Endothelial cell of umbilical vein (primary cell): ENCODE data around the gene NGEF. TPM values are rescaled to one million over a fixed set of nuclear protein-coding genes. Genes with fewer than 3 reads are reported as not detected.

Experiments used
- BruUV-seq: library from RNA; stranded (reverse); fragments of 400-500 nt; replicated peaks from 2 replicates; lab custom pipeline; 2021; lab: Mats Ljungman, UMichigan
- CTCF ChIA-PET: fragments of 300-600, 350-600 bp; sonication (Branson Sonifier 250); formaldehyde crosslinking; loops from one replicate; lab custom pipeline; 2021; ENCODE audit warnings: antibody characterized with exemption, inconsistent platforms; lab: Charles Lee
- POLR2A ChIA-PET: fragments of 300-600, 350-600 bp; sonication (Branson Sonifier 250); formaldehyde crosslinking; loops from one replicate; lab custom pipeline; 2021; ENCODE audit warnings: antibody characterized with exemption, inconsistent platforms; lab: Charles Lee
- DNase-seq: peaks from one replicate; pipeline ENCODE4 v3.0.0-alpha.2; 2011; ENCODE audit warnings: low read depth, low spot score
- FAIRE-seq: peaks from 2 replicates; lab custom pipeline; 2011; peaks lifted over from hg19 to GRCh38; lab: Jason Lieb, UNC
- H2AFZ ChIP-seq: 2 replicates; pipeline ENCODE4 v1.6.0; 2012; ENCODE audit warnings: low read depth, low read length, control low read depth, inconsistent platforms
- H3K27ac ChIP-seq: 2 replicates; pipeline ENCODE4 v1.5.1; 2011; ENCODE audit warnings: low read depth, mild to moderate bottlenecking, control low read depth, low read length, moderate library complexity; ENCODE audit not compliant: insufficient read depth
- H3K27me3 ChIP-seq, 2 experiments: 2 replicates each; pipeline versions ENCODE4 v1.6.0 to v1.6.1; 2011; ENCODE audit warnings: low read length in 2 of 2, mixed read lengths in 1 of 2; ENCODE audit not compliant: control insufficient read depth in 2 of 2, insufficient read depth in 2 of 2
- H3K36me3 ChIP-seq, 2 experiments: 2 replicates in 1 of 2; 3 replicates in 1 of 2; pipeline ENCODE4 v1.5.1; 2011; ENCODE audit warnings: low read length in 2 of 2, mild to moderate bottlenecking in 1 of 2, moderate library complexity in 1 of 2; ENCODE audit not compliant: control insufficient read depth in 2 of 2, insufficient read depth in 2 of 2; ENCODE audit errors: extremely low read depth in 1 of 2
- H3K4me1 ChIP-seq: 3 replicates; pipeline ENCODE4 v1.5.1; 2011; ENCODE audit warnings: mild to moderate bottlenecking, low read length; ENCODE audit not compliant: control insufficient read depth, insufficient read depth; ENCODE audit errors: extremely low read depth
- H3K4me2 ChIP-seq: 2 replicates; pipeline ENCODE4 v1.6.1; 2011; ENCODE audit warnings: low read length, control low read depth, mixed read lengths; ENCODE audit not compliant: insufficient read depth
- H3K4me3 ChIP-seq, 3 experiments: fragments of 200-600 bp in 1 of 3; sonication (generic), shearing (Covaris generic) in 1 of 3; replicated peaks in 1 of 3; 2 replicates each; pipeline ENCODE4 v1.5.1; 2011 to 2016; ENCODE audit warnings: control low read depth in 3 of 3, low read length in 3 of 3, mild to moderate bottlenecking in 2 of 3, inconsistent platforms in 1 of 3, low read depth in 1 of 3, moderate library complexity in 1 of 3; ENCODE audit not compliant: insufficient read depth in 1 of 3
- H3K79me2 ChIP-seq: 2 replicates; pipeline ENCODE4 v1.6.0; 2012; ENCODE audit warnings: low read length, inconsistent platforms; ENCODE audit not compliant: control insufficient read depth, insufficient read depth
- H3K9ac ChIP-seq: replicated peaks from 2 replicates; pipeline ENCODE3; 2011; ENCODE audit warnings: low read length, control low read depth; ENCODE audit not compliant: insufficient read depth; ENCODE audit errors: extremely low read depth
- H3K9me1 ChIP-seq: replicated peaks from 3 replicates; pipeline ENCODE4 v1.6.0; 2011; ENCODE audit warnings: mild to moderate bottlenecking, low read length; ENCODE audit not compliant: control insufficient read depth, insufficient read depth; ENCODE audit errors: extremely low read depth
- H3K9me3 ChIP-seq: replicated peaks from 2 replicates; pipeline ENCODE4 v1.5.1; 2012; ENCODE audit warnings: low read length, inconsistent platforms; ENCODE audit not compliant: control insufficient read depth, insufficient read depth
- H4K20me1 ChIP-seq: replicated peaks from 2 replicates; pipeline ENCODE3; 2011; ENCODE audit warnings: mild to moderate bottlenecking, low read length; ENCODE audit not compliant: control insufficient read depth, insufficient read depth; ENCODE audit errors: extremely low read depth
- EZH2 ChIP-seq: IDR thresholded peaks from 2 replicates; pipeline ENCODE4 v1.6.1; 2012; ENCODE audit warnings: borderline replicate concordance, low read depth, mild to moderate bottlenecking, moderate library complexity, low read length, inconsistent platforms; ENCODE audit not compliant: severe bottlenecking
- FOS ChIP-seq: IDR thresholded peaks from 2 replicates; pipeline ENCODE4 v1.6.1; 2011; ENCODE audit warnings: mild to moderate bottlenecking, low read length, moderate library complexity, borderline replicate concordance; ENCODE audit not compliant: insufficient read depth
- GATA2 ChIP-seq: IDR thresholded peaks from 2 replicates; pipeline ENCODE4 v1.7.0; 2011; ENCODE audit warnings: low read depth, mild to moderate bottlenecking, moderate library complexity, mixed read lengths, low read length; ENCODE audit not compliant: insufficient read length, insufficient read depth
- JUN ChIP-seq: IDR thresholded peaks from 2 replicates; pipeline ENCODE4 v1.6.1; 2011; ENCODE audit warnings: borderline replicate concordance, low read depth; ENCODE audit not compliant: insufficient read length, insufficient read depth
- MAX ChIP-seq: IDR thresholded peaks from 2 replicates; pipeline ENCODE4 v1.6.1; 2011; ENCODE audit not compliant: insufficient read depth, insufficient read length
- MYC ChIP-seq: IDR thresholded peaks from one replicate; pipeline ENCODE4 v1.6.1; 2011; ENCODE audit warnings: mild to moderate bottlenecking, low read depth, low read length
- POLR2A ChIP-seq: IDR thresholded peaks from 2 replicates; pipeline ENCODE4 v1.6.1; 2012; ENCODE audit warnings: low read depth, mild to moderate bottlenecking, control low read depth, low read length
- POLR2AphosphoS5 ChIP-seq: IDR thresholded peaks from 2 replicates; pipeline ENCODE4 v1.6.1; 2012; ENCODE audit warnings: low read depth, mild to moderate bottlenecking, control low read depth, low read length, moderate library complexity; ENCODE audit not compliant: insufficient read depth
- dilution Hi-C: fragments of 300-500 bp; cut with MboI; formaldehyde crosslinking; loops from one replicate; pipeline ENCODE4 v1.15.0; 2019; ENCODE audit warnings: low sequenced_read_pairs; ENCODE audit not compliant: extremely low pct_ligation_motif_present
- intact Hi-C: fragments of 100-400 bp; cut with micrococcal nuclease; formaldehyde crosslinking; loops from one replicate; pipeline ENCODE4 v1.10.0; 2022
- polyA plus RNA-seq, 4 experiments: library from polyadenylated mRNA; depleted of rRNA in 3 of 4; stranded (reverse) in 3 of 4; unstranded in 1 of 4; fragments of >200 nt; gene quantifications; 2 replicates each; pipeline versions ENCODE4 v1.2.1 to v1.2.3, GENCODE V29; 2011 to 2012; ENCODE audit warnings: missing spikeins in 1 of 4
- total RNA-seq: library from RNA; stranded (reverse); gene quantifications from 2 replicates; pipeline ENCODE4 v1.2.3, GENCODE V29; 2021
- TF ChIP-seq, protein P1 (sequence below), 2 donors: IDR thresholded peaks; 1 replicate in 1 of 2; 2 replicates in 1 of 2; pipeline ENCODE4 v1.5.1; 2011; ENCODE audit warnings: low read length in 2 of 2, mild to moderate bottlenecking in 2 of 2, moderate library complexity in 2 of 2, control low read depth in 1 of 2, inconsistent platforms in 1 of 2, low read depth in 1 of 2; ENCODE audit not compliant: insufficient read depth in 1 of 2; ENCODE audit errors: extremely low read depth in 1 of 2

The NGEF gene
- total and polyA plus RNA-seq, 2 donors (not counting 3 experiments of a cell fraction or from before 2014, with no cell fraction given): 0.22 to 0.41 TPM

GRCh38 chr2:232892221-232892620 is 120.8 kb downstream of the NGEF start:
- Histone ChIP-seq H3K36me3 (no peaks in the 10 kb centered on the region), H3K4me1 (no peaks in the 10 kb centered on the region), H3K4me2 (no peak overlapping the region), H2AFZ (no peak overlapping the region), H3K9ac (no peak overlapping the region), H3K27me3 (no peaks in the 10 kb centered on the region), H3K27ac (no peak overlapping the region), H3K9me1 (no peaks in the 10 kb centered on the region), H3K4me3 (no peak overlapping the region), H3K79me2 (no peaks in the 10 kb centered on the region), H4K20me1 (no peaks in the 10 kb centered on the region), H3K9me3 (no peaks in the 10 kb centered on the region)
- no TSS peak for BruUV-seq
- CTCF ChIA-PET: no interaction called here
- no peak for TF ChIP-seq GATA2
- intact Hi-C loops: no loop called here
- no peak for DNase-seq
- dilution Hi-C loops: no loop called here
- POLR2A ChIA-PET: no interaction called here
- FAIRE-seq: no peak

GRCh38 chr2:232891621-232892071 is 121.4 kb downstream of the NGEF start:
- TF ChIP-seq EZH2: no peak
- TF ChIP-seq, protein P1, sequence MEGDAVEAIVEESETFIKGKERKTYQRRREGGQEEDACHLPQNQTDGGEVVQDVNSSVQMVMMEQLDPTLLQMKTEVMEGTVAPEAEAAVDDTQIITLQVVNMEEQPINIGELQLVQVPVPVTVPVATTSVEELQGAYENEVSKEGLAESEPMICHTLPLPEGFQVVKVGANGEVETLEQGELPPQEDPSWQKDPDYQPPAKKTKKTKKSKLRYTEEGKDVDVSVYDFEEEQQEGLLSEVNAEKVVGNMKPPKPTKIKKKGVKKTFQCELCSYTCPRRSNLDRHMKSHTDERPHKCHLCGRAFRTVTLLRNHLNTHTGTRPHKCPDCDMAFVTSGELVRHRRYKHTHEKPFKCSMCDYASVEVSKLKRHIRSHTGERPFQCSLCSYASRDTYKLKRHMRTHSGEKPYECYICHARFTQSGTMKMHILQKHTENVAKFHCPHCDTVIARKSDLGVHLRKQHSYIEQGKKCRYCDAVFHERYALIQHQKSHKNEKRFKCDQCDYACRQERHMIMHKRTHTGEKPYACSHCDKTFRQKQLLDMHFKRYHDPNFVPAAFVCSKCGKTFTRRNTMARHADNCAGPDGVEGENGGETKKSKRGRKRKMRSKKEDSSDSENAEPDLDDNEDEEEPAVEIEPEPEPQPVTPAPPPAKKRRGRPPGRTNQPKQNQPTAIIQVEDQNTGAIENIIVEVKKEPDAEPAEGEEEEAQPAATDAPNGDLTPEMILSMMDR (IDR thresholded peaks at IDR 0.05; ENCODE audit: extremely low read depth in 1 of 2, insufficient read depth in 1 of 2, low read depth in 1 of 2, low read length in 2 of 2): no peak
- TF ChIP-seq MYC: no peak
- no peak for TF ChIP-seq JUN
- no peak for TF ChIP-seq MAX
- no peak for TF ChIP-seq FOS
- TF ChIP-seq POLR2AphosphoS5: no peak
- TF ChIP-seq POLR2A: no peak
- no peak for TF ChIP-seq GATA2
- dilution Hi-C loops: no loop called here
- no peak for FAIRE-seq
- H3K9ac ChIP-seq: no peak overlapping the region
- intact Hi-C loops: no loop called here
- no peaks in the 10 kb centered on the region for H3K79me2 ChIP-seq
- BruUV-seq: no TSS peak
- no peaks in the 10 kb centered on the region for H3K27me3 ChIP-seq
- no peaks in the 10 kb centered on the region for H3K9me3 ChIP-seq
- peak; percentile 41 for DNase-seq
- H3K4me1 ChIP-seq: no peaks in the 10 kb centered on the region
- POLR2A ChIA-PET: no interaction called here
- no peaks in the 10 kb centered on the region for H3K9me1 ChIP-seq
- CTCF ChIA-PET: interaction anchor here (0.6 to 1.7 kb wide), 2 partner anchors 137 to 303 kb away, joined by 3 to 6 read pairs; no protein-coding TSS in a partner anchor
- no peak overlapping the region for H3K4me2 ChIP-seq
- no peaks in the 10 kb centered on the region for H4K20me1 ChIP-seq
- no peaks in the 10 kb centered on the region for H3K36me3 ChIP-seq
- H3K4me3 ChIP-seq: no peak overlapping the region
- H2AFZ ChIP-seq: no peak overlapping the region
- no peak overlapping the region for H3K27ac ChIP-seq
